K562 (cell line): ENCODE measurements around the gene EEF1A1. TPM values are rescaled to one million over a fixed set of nuclear protein-coding genes. Genes with fewer than 3 reads are reported as not detected.
A peak's percentile ranks its signal among the peaks of the same experiment; 100 is the strongest.

ENCODE experiments used
- CHCHD3 ChIP-seq: fragments of 250-450 bp; sonication (Bioruptor Pico); IDR thresholded peaks from 2 replicates; pipeline ENCODE4 v2.1.2; 2022; ENCODE audit warnings: mild to moderate bottlenecking
- HMGXB4 ChIP-seq: sonication (generic); formaldehyde crosslinking; IDR thresholded peaks from 2 replicates; pipeline ENCODE4 v1.8.1; 2023; ENCODE audit warnings: mild to moderate bottlenecking, missing genetic modification reagents
- ID3 ChIP-seq, 2 experiments: fragments of 250-450 bp in 1 of 2; fragments of 450-650 bp in 1 of 2; sonication (Bioruptor Pico) in 1 of 2; IDR thresholded peaks; 2 replicates each; pipeline versions ENCODE4 v1.6.1 to v1.8.0; 2016 to 2021; ENCODE audit warnings: mild to moderate bottlenecking in 2 of 2, moderate library complexity in 2 of 2, missing compliant biosample characterization in 1 of 2, missing genetic modification characterization in 1 of 2
- LCOR ChIP-seq: sonication (generic); formaldehyde crosslinking; IDR thresholded peaks from 2 replicates; pipeline ENCODE4 v1.8.0; 2022; ENCODE audit warnings: mild to moderate bottlenecking, missing genetic modification reagents
- MLLT1 ChIP-seq, 2 experiments: fragments of 450-650 bp; IDR thresholded peaks; 2 replicates each; pipeline ENCODE4 v1.6.1; 2016
- NFIC ChIP-seq: fragments of 450-650 bp; IDR thresholded peaks from 2 replicates; pipeline ENCODE4 v1.6.1; 2017; ENCODE audit warnings: mild to moderate bottlenecking, inconsistent platforms
- NR2C2 ChIP-seq, 2 experiments: fragments of 200-800 bp in 1 of 2; sonication (Bioruptor generic) in 1 of 2; sonication (generic) in 1 of 2; formaldehyde crosslinking in 1 of 2; IDR thresholded peaks; 2 replicates each; pipeline versions ENCODE4 v1.6.1 to v1.8.0; 2016 to 2022; ENCODE audit warnings: mild to moderate bottlenecking in 1 of 2, missing compliant biosample characterization in 1 of 2, missing genetic modification characterization in 1 of 2, missing genetic modification reagents in 1 of 2
- PHF8 ChIP-seq: fragments of 200-600 bp; sonication (generic); IDR thresholded peaks from 2 replicates; pipeline ENCODE4 v1.6.1; 2012; ENCODE audit warnings: mixed run types, mild to moderate bottlenecking, inconsistent platforms, low read length, moderate library complexity, borderline replicate concordance
- POLR2AphosphoS5 ChIP-seq: IDR thresholded peaks from 2 replicates; pipeline ENCODE4 v1.6.1; 2011; ENCODE audit warnings: mild to moderate bottlenecking, low read depth, low read length, moderate library complexity; ENCODE audit not compliant: control insufficient read depth, insufficient read depth
- POLR2G ChIP-seq: fragments of 200-400 bp; formaldehyde crosslinking; IDR thresholded peaks from 2 replicates; pipeline ENCODE4 v1.6.1; 2017; ENCODE audit warnings: low read depth, mild to moderate bottlenecking, antibody characterized with exemption, low read length, moderate library complexity
- SMAD4 ChIP-seq: fragments of 250-450 bp; sonication (Bioruptor Pico); conservative IDR thresholded peaks from 2 replicates; pipeline ENCODE4 v1.8.0; 2021; ENCODE audit warnings: inconsistent platforms, mild to moderate bottlenecking, moderate library complexity
- TAF1 ChIP-seq: IDR thresholded peaks from 2 replicates; pipeline ENCODE4 v1.6.1; 2011; ENCODE audit warnings: mild to moderate bottlenecking, low read length, moderate library complexity; ENCODE audit not compliant: insufficient read depth, control insufficient read depth, severe bottlenecking; ENCODE audit errors: extremely low read depth
- TAL1 ChIP-seq: fragments of 450-650 bp; IDR thresholded peaks from 2 replicates; pipeline ENCODE4 v1.6.1; 2016; ENCODE audit warnings: mild to moderate bottlenecking
- ZBTB12 ChIP-seq: fragments of 250-450 bp; sonication (Bioruptor Pico); IDR thresholded peaks from 2 replicates; pipeline ENCODE4 v1.4.0; 2020
- ZBTB7A ChIP-seq: IDR thresholded peaks from 2 replicates; pipeline ENCODE4 v1.6.1; 2011; ENCODE audit warnings: low read depth, mild to moderate bottlenecking, low read length, moderate library complexity, borderline replicate concordance; ENCODE audit not compliant: control insufficient read depth
- ZNF12 ChIP-seq: sonication (generic); formaldehyde crosslinking; IDR thresholded peaks from 2 replicates; pipeline ENCODE4 v1.4.0; 2020; ENCODE audit warnings: mild to moderate bottlenecking, missing genetic modification reagents
- ZNF282 ChIP-seq: sonication (generic); formaldehyde crosslinking; IDR thresholded peaks from 2 replicates; pipeline ENCODE4 v1.8.1; 2023; ENCODE audit warnings: missing genetic modification reagents
- ZSCAN29 ChIP-seq: fragments of 450-650 bp; IDR thresholded peaks from 2 replicates; pipeline ENCODE4 v1.6.1; 2017
- polyA plus RNA-seq, 8 experiments: library from polyadenylated mRNA; depleted of rRNA in 4 of 8; stranded (reverse) in 5 of 8; unstranded in 3 of 8; fragments of >200 nt; fragmentation: Nextera tagmentation in 2 of 8; fragmentation: Illumina TruSeq in 1 of 8; extraction: Ambion mirVana in 2 of 8; extraction: Trizol in 1 of 8; gene quantifications; 2 replicates each; pipeline versions ENCODE4 v1.2.1 to v1.2.3, GENCODE V29; 2011 to 2014; ENCODE audit warnings: inconsistent platforms in 1 of 8, missing spikeins in 1 of 8
- total RNA-seq, 7 experiments: library from RNA; depleted of rRNA in 6 of 7; stranded (reverse); fragments of >200 nt in 6 of 7; fragmentation: Illumina TruSeq in 2 of 7; extraction: Trizol in 2 of 7; gene quantifications; 2 replicates each; pipeline versions ENCODE4 v1.2.1 to v1.2.3, GENCODE V29; 2011 to 2021; ENCODE audit warnings: low replicate concordance in 1 of 7
- TF ChIP-seq, protein P1 (sequence below): fragments of 250-450 bp; sonication (Bioruptor Pico); IDR thresholded peaks from 2 replicates; pipeline ENCODE4 v1.8.0; 2022; ENCODE audit warnings: moderate library complexity, mild to moderate bottlenecking, inconsistent platforms

The EEF1A1 gene
- total and polyA plus RNA-seq, 9 of the 15 experiments (the other 6 are each of a cell fraction or from before 2014, with no cell fraction given), result 6,453 to 17,323 (median 11,082) TPM

- TF ChIP-seq MLLT1 (IDR thresholded peaks at IDR 0.05) (peak; percentile 48 to 55; a peak in 2 of 4 replicates), ID3 (CRISPR knock-in tag; IDR thresholded peaks at IDR 0.05) (no peak), ID3 (tag; IDR thresholded peaks at IDR 0.05) (peak; percentile 15; the same call in 1 of the 2 replicates), ZBTB12 (no peak), TAL1 (no peak), SMAD4 (CRISPR knock-in tag) (0 out of 2 replicates have a peak, but pooled peaks have one; percentile 4), ZSCAN29 (no peak), HMGXB4 (CRISPR knock-in tag) (0 out of 2 replicates have a peak, but pooled peaks have one; percentile 49), LCOR (CRISPR knock-in tag) (no peak), ZNF282 (CRISPR knock-in tag) (no peak), NFIC (peak; percentile 84), ZNF12 (CRISPR knock-in tag) (no peak), ZBTB7A (peak; percentile 93), CHCHD3 (CRISPR knock-in tag) (no peak), NR2C2 (CRISPR knock-in tag; IDR thresholded peaks at IDR 0.05) (no peak), NR2C2 (tag; IDR thresholded peaks at IDR 0.05) (0 out of 2 replicates have a peak, but pooled peaks have one; percentile 11), POLR2AphosphoS5 (0 out of 2 replicates have a peak, but pooled peaks have one; percentile 21), POLR2G (no peak), PHF8 (peak; percentile 16; the same call in 1 of the 2 replicates), TAF1 (peak; percentile 59)
- TF ChIP-seq, protein P1, sequence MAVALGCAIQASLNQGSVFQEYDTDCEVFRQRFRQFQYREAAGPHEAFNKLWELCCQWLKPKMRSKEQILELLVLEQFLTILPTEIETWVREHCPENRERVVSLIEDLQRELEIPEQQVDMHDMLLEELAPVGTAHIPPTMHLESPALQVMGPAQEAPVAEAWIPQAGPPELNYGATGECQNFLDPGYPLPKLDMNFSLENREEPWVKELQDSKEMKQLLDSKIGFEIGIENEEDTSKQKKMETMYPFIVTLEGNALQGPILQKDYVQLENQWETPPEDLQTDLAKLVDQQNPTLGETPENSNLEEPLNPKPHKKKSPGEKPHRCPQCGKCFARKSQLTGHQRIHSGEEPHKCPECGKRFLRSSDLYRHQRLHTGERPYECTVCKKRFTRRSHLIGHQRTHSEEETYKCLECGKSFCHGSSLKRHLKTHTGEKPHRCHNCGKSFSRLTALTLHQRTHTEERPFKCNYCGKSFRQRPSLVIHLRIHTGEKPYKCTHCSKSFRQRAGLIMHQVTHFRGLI, result no peak
Observed at GRCh38 chr6:73521351-73521985, 636 bp upstream of the EEF1A1 start (continued).
